Vagina (tissue), 2 donors: Measurements from ENCODE around the gene MAD2L1BP. TPM values are rescaled to one million over a fixed set of nuclear protein-coding genes. Genes with fewer than 3 reads are reported as not detected.

Source experiments
- DNase-seq, 2 donors: peaks; one replicate each; pipeline ENCODE4 v3.0.0-alpha.2; 2017; ENCODE audit errors: extremely low spot score in 2 of 2
- H3K27ac ChIP-seq: fragments of 200-600 bp; sonication (generic); one replicate; pipeline ENCODE4 v1.5.1; 2019
- H3K27me3 ChIP-seq: fragments of 200-600 bp; sonication (generic); one replicate; pipeline ENCODE4 v1.5.1; 2019
- H3K36me3 ChIP-seq, 2 donors: fragments of 200-600 bp; sonication (generic); one replicate each; pipeline ENCODE4 v1.5.1; 2017 to 2019
- H3K4me1 ChIP-seq: fragments of 200-600 bp; sonication (generic); one replicate; pipeline ENCODE4 v1.5.1; 2019
- H3K4me3 ChIP-seq, 2 donors: fragments of 200-600 bp; sonication (generic); 1 replicate in 1 of 2; 2 replicates in 1 of 2; pipeline ENCODE4 v1.5.1; 2016 to 2019
- H3K9me3 ChIP-seq: fragments of 200-600 bp; sonication (generic); one replicate; pipeline ENCODE4 v1.5.1; 2019
- CTCF ChIP-seq, 3 experiments: fragments of 450-650 bp in 2 of 3; fragments of 200-600 bp in 1 of 3; sonication (generic) in 1 of 3; IDR thresholded peaks; one replicate each; pipeline ENCODE4 v1.5.1; 2017 to 2019; ENCODE audit warnings: antibody characterized with exemption in 3 of 3, mild to moderate bottlenecking in 2 of 3, moderate library complexity in 2 of 3
- POLR2A ChIP-seq, 2 donors: fragments of 450-650 bp; IDR thresholded peaks; one replicate each; pipeline ENCODE4 v1.6.1; 2017; ENCODE audit warnings: antibody characterized with exemption in 2 of 2, mild to moderate bottlenecking in 2 of 2, moderate library complexity in 2 of 2
- POLR2AphosphoS5 ChIP-seq, 2 donors: sonication (generic); formaldehyde crosslinking; IDR thresholded peaks; one replicate each; pipeline ENCODE4 v1.9.0; 2017; ENCODE audit warnings: antibody characterized with exemption in 2 of 2, mild to moderate bottlenecking in 2 of 2, low read depth in 1 of 2; ENCODE audit not compliant: insufficient read depth in 1 of 2
- intact Hi-C: fragments of 100-400 bp; cut with DNase I; formaldehyde crosslinking; loops from one replicate; pipeline ENCODE4 v1.15.1; 2023
- total RNA-seq: library from RNA; depleted of rRNA; stranded (reverse); fragments of >200 nt; gene quantifications from one replicate; pipeline ENCODE4 v1.2.3, GENCODE V29; 2016

MAD2L1BP gene
- total RNA-seq, 1 donor from 2014 or later, result 58.4 TPM

- Histone ChIP-seq H3K36me3 (peaks cover 0 to 57% of the 10 kb centered on the region in 2 donors), H3K4me1 (peaks cover 17% of the 10 kb centered on the region), H3K27me3 (no peaks in the 10 kb centered on the region), H3K9me3 (no peaks in the 10 kb centered on the region), H3K27ac (no peak overlapping the region), H3K4me3 (no peak overlapping the region)
- no peak for TF ChIP-seq CTCF (IDR thresholded peaks at IDR 0.05)
- no peak for TF ChIP-seq POLR2A (IDR thresholded peaks at IDR 0.05)
- TF ChIP-seq POLR2AphosphoS5 (IDR thresholded peaks at IDR 0.05; ENCODE audit: insufficient read depth in 1 of 2, low read depth in 1 of 2), result no peak
- intact Hi-C loops, result no loop called here
- DNase-seq, result no peak
Observed at GRCh38 chr6:43674291-43674690, 38.7 kb downstream of the MAD2L1BP start.

GRCh38 chr6:43674921-43675320 lies 39.3 kb downstream of the MAD2L1BP start:
- no peak overlapping the region for H3K27ac ChIP-seq
- DNase-seq, result no peak
- H3K27me3 ChIP-seq, result no peaks in the 10 kb centered on the region
- peaks cover 0 to 57% of the 10 kb centered on the region in 2 donors for H3K36me3 ChIP-seq
- intact Hi-C loops, result no loop called here
- peaks cover 10% of the 10 kb centered on the region for H3K4me1 ChIP-seq
- no peak for TF ChIP-seq POLR2A (IDR thresholded peaks at IDR 0.05)
- TF ChIP-seq CTCF (IDR thresholded peaks at IDR 0.05), result no peak
- TF ChIP-seq POLR2AphosphoS5 (IDR thresholded peaks at IDR 0.05; ENCODE audit: insufficient read depth in 1 of 2, low read depth in 1 of 2), result no peak
- H3K4me3 ChIP-seq, result no peak overlapping the region
- no peaks in the 10 kb centered on the region for H3K9me3 ChIP-seq

- Histone ChIP-seq H3K27ac (no peak overlapping the region), H3K4me1 (peaks cover 9% of the 10 kb centered on the region), H3K4me3 (no peak overlapping the region), H3K27me3 (no peaks in the 10 kb centered on the region), H3K9me3 (no peaks in the 10 kb centered on the region), H3K36me3 (peaks cover 0 to 55% of the 10 kb centered on the region in 2 donors)
- intact Hi-C loops, result no loop called here
- no peak for DNase-seq
- no peak for TF ChIP-seq POLR2A (IDR thresholded peaks at IDR 0.05)
Observed at GRCh38 chr6:43676962-43677606, 41.4 kb downstream of the MAD2L1BP start.

GRCh38 chr6:43677759-43678158 lies 42.1 kb downstream of the MAD2L1BP start:
- Histone ChIP-seq H3K27me3 (no peaks in the 10 kb centered on the region), H3K4me1 (peaks cover 16% of the 10 kb centered on the region), H3K27ac (no peak overlapping the region), H3K4me3 (no peak overlapping the region), H3K9me3 (no peaks in the 10 kb centered on the region), H3K36me3 (peaks cover 0 to 55% of the 10 kb centered on the region in 2 donors)
- intact Hi-C loops, result no loop called here
- DNase-seq, result no peak
- TF ChIP-seq POLR2AphosphoS5 (IDR thresholded peaks at IDR 0.05; ENCODE audit: insufficient read depth in 1 of 2, low read depth in 1 of 2) (no peak), POLR2A (IDR thresholded peaks at IDR 0.05) (no peak)

- Histone ChIP-seq H3K27me3 (no peaks in the 10 kb centered on the region), H3K27ac (no peak overlapping the region), H3K36me3 (peaks cover 0 to 52% of the 10 kb centered on the region in 2 donors), H3K4me1 (peaks cover 18% of the 10 kb centered on the region), H3K9me3 (no peaks in the 10 kb centered on the region), H3K4me3 (no peak overlapping the region)
- no peak for DNase-seq
- intact Hi-C loops, result no loop called here
- TF ChIP-seq CTCF (IDR thresholded peaks at IDR 0.05) (no peak), POLR2AphosphoS5 (IDR thresholded peaks at IDR 0.05; ENCODE audit: insufficient read depth in 1 of 2, low read depth in 1 of 2) (no peak), POLR2A (IDR thresholded peaks at IDR 0.05) (no peak)
Observed at GRCh38 chr6:43678341-43678740, 42.7 kb downstream of the MAD2L1BP start.

- peaks cover 19% of the 10 kb centered on the region for H3K4me1 ChIP-seq
- peaks cover 0 to 44% of the 10 kb centered on the region in 2 donors for H3K36me3 ChIP-seq
- H3K27me3 ChIP-seq, result no peaks in the 10 kb centered on the region
- intact Hi-C loops, result no loop called here
- H3K27ac ChIP-seq, result no peak overlapping the region
- TF ChIP-seq POLR2AphosphoS5 (IDR thresholded peaks at IDR 0.05; ENCODE audit: insufficient read depth in 1 of 2, low read depth in 1 of 2) (no peak), CTCF (IDR thresholded peaks at IDR 0.05) (no peak), POLR2A (IDR thresholded peaks at IDR 0.05) (no peak)
- no peak overlapping the region for H3K4me3 ChIP-seq
- no peak for DNase-seq
- no peaks in the 10 kb centered on the region for H3K9me3 ChIP-seq
Observed at GRCh38 chr6:43679057-43679456, 43.4 kb downstream of the MAD2L1BP start.
